H1 (cell line): ENCODE data around the gene TBCA. TPM values are rescaled to one million over a fixed set of nuclear protein-coding genes. Genes with fewer than 3 reads are reported as not detected.

Source experiments
- CTCF ChIA-PET: fragments of 300-600 bp; sonication (Branson Sonifier 250); formaldehyde crosslinking; loops from one replicate; lab custom pipeline; 2021; ENCODE audit not compliant: partially characterized antibody; lab: Charles Lee
- POLR2A ChIA-PET: fragments of 300-600 bp; sonication (Branson Sonifier 250); formaldehyde crosslinking; loops from one replicate; lab custom pipeline; 2021; ENCODE audit warnings: inconsistent platforms; ENCODE audit not compliant: partially characterized antibody; lab: Charles Lee
- DNase-seq, 2 experiments: peaks; one replicate each; pipeline versions ENCODE4 v3.0.0 to v3.0.0-alpha.2; 2010 to 2022; ENCODE audit warnings: low spot score in 2 of 2, low read depth in 1 of 2, mixed read lengths in 1 of 2
- FAIRE-seq: peaks from 2 replicates; lab custom pipeline; 2011; peaks lifted over from hg19 to GRCh38; lab: Jason Lieb, UNC
- H2AFZ ChIP-seq: 2 replicates; pipeline ENCODE4 v1.8.1; 2012; ENCODE audit warnings: low read length, inconsistent platforms
- H2AK5ac ChIP-seq: 2 replicates; pipeline ENCODE4 v1.6.1; 2013; ENCODE audit warnings: low read depth, low read length
- H2BK120ac ChIP-seq: replicated peaks from 2 replicates; pipeline ENCODE3; 2013; ENCODE audit warnings: low read depth, low read length, inconsistent platforms
- H2BK12ac ChIP-seq: 2 replicates; pipeline ENCODE4 v1.6.1; 2013; ENCODE audit warnings: low read depth, low read length
- H2BK15ac ChIP-seq: 2 replicates; pipeline ENCODE4 v1.6.1; 2013; ENCODE audit warnings: low read length
- H2BK20ac ChIP-seq: 2 replicates; pipeline ENCODE4 v1.6.1; 2013; ENCODE audit warnings: low read length
- H2BK5ac ChIP-seq: 2 replicates; pipeline ENCODE4 v1.6.1; 2013; ENCODE audit warnings: low read depth, low read length
- H3K14ac ChIP-seq: 2 replicates; pipeline ENCODE4 v1.6.1; 2013; ENCODE audit warnings: inconsistent platforms; ENCODE audit not compliant: insufficient read length
- H3K18ac ChIP-seq: 2 replicates; pipeline ENCODE4 v1.6.1; 2013; ENCODE audit warnings: low read length; ENCODE audit errors: extremely low read depth
- H3K23ac ChIP-seq: 2 replicates; pipeline ENCODE4 v1.6.1; 2013; ENCODE audit warnings: inconsistent platforms; ENCODE audit not compliant: insufficient read length
- H3K23me2 ChIP-seq: 2 replicates; pipeline ENCODE4 v1.6.1; 2013; ENCODE audit warnings: low read depth, low read length
- H3K27ac ChIP-seq: 2 replicates; pipeline ENCODE4 v1.6.1; 2011; ENCODE audit warnings: low read depth, low read length, inconsistent platforms
- H3K27me3 ChIP-seq, 4 experiments: replicated peaks in 1 of 4; 1 replicate in 1 of 4; 2 replicates in 3 of 4; pipeline versions ENCODE4 v1.6.1 to v1.8.1; 2011 to 2013; ENCODE audit warnings: low read length in 3 of 4, mild to moderate bottlenecking in 3 of 4, inconsistent platforms in 2 of 4, mixed read lengths in 2 of 4, moderate library complexity in 1 of 4; ENCODE audit not compliant: control insufficient read depth in 3 of 4, insufficient read depth in 3 of 4; ENCODE audit errors: extremely low read depth in 1 of 4
- H3K36me3 ChIP-seq, 4 experiments: 2 replicates each; pipeline versions ENCODE4 v1.6.1 to v1.8.1; 2011 to 2013; ENCODE audit warnings: mild to moderate bottlenecking in 4 of 4, low read length in 3 of 4, moderate library complexity in 2 of 4, control low read depth in 1 of 4, inconsistent platforms in 1 of 4; ENCODE audit not compliant: insufficient read depth in 4 of 4, control insufficient read depth in 2 of 4
- H3K4ac ChIP-seq: replicated peaks from 2 replicates; pipeline ENCODE3; 2013; ENCODE audit warnings: low read length, low read depth, mixed read lengths, inconsistent platforms; ENCODE audit not compliant: insufficient read length
- H3K4me1 ChIP-seq, 4 experiments: replicated peaks in 1 of 4; 1 replicate in 1 of 4; 2 replicates in 3 of 4; pipeline versions ENCODE4 v1.6.1 to v1.8.1; 2011 to 2013; ENCODE audit warnings: low read length in 3 of 4, inconsistent platforms in 2 of 4, mixed read lengths in 1 of 4; ENCODE audit not compliant: insufficient read depth in 4 of 4, control insufficient read depth in 3 of 4
- H3K4me2 ChIP-seq, 2 experiments: 2 replicates each; pipeline versions ENCODE4 v1.6.1 to v1.8.1; 2011 to 2013; ENCODE audit warnings: low read depth in 2 of 2, low read length in 2 of 2, control low read depth in 1 of 2, inconsistent platforms in 1 of 2, mild to moderate bottlenecking in 1 of 2; ENCODE audit not compliant: insufficient read depth in 1 of 2
- H3K4me3 ChIP-seq, 4 experiments: fragments of 200-600, 300-600 bp in 1 of 4; sonication (generic), shearing (Covaris generic), sonication (Bioruptor Twin) in 1 of 4; 2 replicates each; pipeline versions ENCODE4 v1.5.1 to v1.8.1; 2011 to 2016; ENCODE audit warnings: low read length in 4 of 4, low read depth in 3 of 4, control low read depth in 2 of 4, inconsistent platforms in 2 of 4, mild to moderate bottlenecking in 2 of 4, mixed read lengths in 1 of 4, moderate library complexity in 1 of 4; ENCODE audit not compliant: insufficient read depth in 2 of 4; ENCODE audit errors: extremely low read depth in 1 of 4
- H3K56ac ChIP-seq: replicated peaks from 2 replicates; pipeline ENCODE3; 2013; ENCODE audit warnings: low read depth, mild to moderate bottlenecking, mixed read lengths, low read length, inconsistent platforms; ENCODE audit not compliant: insufficient read length
- H3K79me1 ChIP-seq: 2 replicates; pipeline ENCODE4 v1.6.1; 2013; ENCODE audit warnings: low read depth, low read length, control low read depth
- H3K79me2 ChIP-seq, 2 experiments: 2 replicates each; pipeline versions ENCODE4 v1.6.1 to v1.8.1; 2012 to 2013; ENCODE audit warnings: low read length in 2 of 2, mild to moderate bottlenecking in 2 of 2, inconsistent platforms in 1 of 2; ENCODE audit not compliant: insufficient read depth in 2 of 2, control insufficient read depth in 1 of 2
- H3K9ac ChIP-seq, 4 experiments: replicated peaks in 1 of 4; 1 replicate in 1 of 4; 2 replicates in 3 of 4; pipeline versions ENCODE4 v1.6.1 to v1.8.1; 2011 to 2013; ENCODE audit warnings: low read depth in 3 of 4, low read length in 3 of 4, control low read depth in 2 of 4, mild to moderate bottlenecking in 2 of 4, moderate library complexity in 2 of 4, inconsistent platforms in 1 of 4; ENCODE audit errors: extremely low read depth in 1 of 4
- H3K9me3 ChIP-seq, 2 experiments: 2 replicates each; pipeline versions ENCODE4 v1.6.1 to v1.8.1; 2012 to 2013; ENCODE audit warnings: mild to moderate bottlenecking in 2 of 2, moderate library complexity in 2 of 2, control low read depth in 1 of 2, inconsistent platforms in 1 of 2, low read depth in 1 of 2, low read length in 1 of 2, mixed read lengths in 1 of 2; ENCODE audit not compliant: insufficient read depth in 2 of 2
- H4K20me1 ChIP-seq, 2 experiments: replicated peaks in 1 of 2; 2 replicates each; pipeline versions ENCODE3 to v1.8.1; 2011 to 2013; ENCODE audit warnings: inconsistent platforms in 2 of 2, low read length in 2 of 2, mild to moderate bottlenecking in 1 of 2; ENCODE audit not compliant: insufficient read depth in 2 of 2, control insufficient read depth in 1 of 2
- H4K5ac ChIP-seq: 2 replicates; pipeline ENCODE4 v1.6.1; 2013; ENCODE audit warnings: low read length, low read depth, mixed read lengths, inconsistent platforms; ENCODE audit not compliant: insufficient read length
- H4K8ac ChIP-seq: 2 replicates; pipeline ENCODE4 v1.8.0; 2013; ENCODE audit warnings: mild to moderate bottlenecking, moderate library complexity, low read length, inconsistent platforms; ENCODE audit not compliant: insufficient read depth; ENCODE audit errors: extremely low read depth
- H4K91ac ChIP-seq: replicated peaks from 2 replicates; pipeline ENCODE3; 2013; ENCODE audit warnings: low read length, mixed read lengths, inconsistent platforms; ENCODE audit not compliant: insufficient read length
- ATF2 ChIP-seq: IDR thresholded peaks from 2 replicates; pipeline ENCODE4 v1.6.1; 2012; ENCODE audit warnings: low read length, inconsistent platforms
- EZH2 ChIP-seq: fragments of 200-600 bp; sonication (generic); IDR thresholded peaks from 2 replicates; pipeline ENCODE4 v1.7.1; 2012; ENCODE audit warnings: low read depth, mild to moderate bottlenecking, moderate library complexity, low read length, inconsistent platforms; ENCODE audit not compliant: severe bottlenecking
- GABPA ChIP-seq: IDR thresholded peaks from 2 replicates; pipeline ENCODE4 v1.6.1; 2011; ENCODE audit warnings: mild to moderate bottlenecking, low read length, moderate library complexity, borderline replicate concordance; ENCODE audit not compliant: insufficient read depth
- SP2 ChIP-seq: IDR thresholded peaks from 2 replicates; pipeline ENCODE4 v1.6.1; 2012; ENCODE audit warnings: mild to moderate bottlenecking, low read length, inconsistent platforms
- WGBS, 2 experiments: shearing (Covaris generic) in 1 of 2; methylation state at CpG; one replicate each; pipeline versions ENCODE4 v1.1.6 to v1.1.7; 2013 to 2015; ENCODE audit warnings: low lambda C conversion rate in 2 of 2, mixed read lengths in 2 of 2, inconsistent platforms in 1 of 2, low coverage in 1 of 2, missing lambda C conversion rate in 1 of 2; ENCODE audit not compliant: insufficient replicate concordance in 2 of 2, insufficient coverage in 1 of 2, insufficient read length in 1 of 2; ENCODE audit errors: extremely low coverage in 1 of 2, missing lambda C conversion rate in 1 of 2; 5-methylcytosine and 5-hydroxymethylcytosine counted together
- polyA plus RNA-seq, 7 experiments: library from polyadenylated mRNA; depleted of rRNA in 3 of 7; stranded (reverse) in 5 of 7; unstranded in 2 of 7; fragments of >200 nt in 5 of 7; fragments of 200-250 nt in 2 of 7; gene quantifications; 1 replicate in 5 of 7; 2 replicates in 1 of 7; 4 replicates in 1 of 7; pipeline versions ENCODE4 v1.2.1 to v1.2.3, GENCODE V29; 2011 to 2013; ENCODE audit warnings: missing spikeins in 2 of 7, mixed read lengths in 2 of 7
- total RNA-seq: library from RNA; stranded (reverse); fragmentation: NEBNext Ultra II Directional; extraction: Animal tissue kit (Norgen Biotek cat#: 25700); gene quantifications from 2 replicates; pipeline ENCODE4 v1.2.1, GENCODE V29; 2021

TBCA gene
- total and polyA plus RNA-seq, 2 of the 8 experiments (the other 6 are each of a cell fraction or from before 2014, with no cell fraction given), result 55.7 to 320 TPM

DNA sequence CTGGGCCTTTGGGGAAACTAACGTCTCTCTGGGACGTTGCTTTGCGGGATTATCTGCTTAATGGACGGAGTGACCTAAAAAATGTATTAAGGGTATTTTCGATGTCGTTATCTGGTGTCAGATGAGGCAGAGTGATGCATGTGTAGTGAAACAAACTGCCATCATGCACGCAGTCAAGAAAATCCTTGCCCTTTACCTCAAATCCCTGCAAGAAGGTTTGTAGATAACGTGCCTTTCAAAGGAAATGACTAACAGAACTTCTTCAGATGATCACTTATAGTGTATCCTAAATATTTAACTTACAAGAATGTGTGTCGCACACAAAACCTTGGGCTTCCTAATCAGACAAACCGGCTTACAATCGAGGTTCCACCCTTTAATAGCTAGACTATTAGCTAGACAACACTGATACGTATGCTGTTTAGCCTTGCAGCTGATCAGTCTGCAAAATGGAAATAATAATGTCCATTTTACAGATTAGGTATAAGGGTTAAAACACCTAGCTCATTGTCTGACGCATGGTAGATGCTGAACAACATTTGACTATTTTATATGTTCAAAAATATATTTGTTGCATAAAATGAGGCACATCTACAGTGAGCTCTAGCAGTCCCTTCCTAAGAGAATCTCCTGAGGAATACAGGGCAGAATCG is 541 bp upstream of the TBCA start:
- peaks cover 0 to 18% (median 7%) of the 10 kb centered on the region in 4 experiments; a peak in 4 of 7 replicates for H3K4me1 ChIP-seq
- H3K14ac ChIP-seq, result no peak overlapping the region
- H3K23ac ChIP-seq, result no peak overlapping the region
- no peak overlapping the region for H2BK12ac ChIP-seq
- H3K4ac ChIP-seq, result peak overlapping the region; percentile 36
- WGBS, 2 experiments, result 38% methylated on average over 14 of the region's 14 CpGs; no CpG with 5 or more reads in 1 of the 2 experiments
- peaks cover 8 to 12% of the 10 kb centered on the region in 2 experiments for H4K20me1 ChIP-seq
- FAIRE-seq (no peak), DNase-seq (no peak)
- H2AFZ ChIP-seq, result peak overlapping the region; percentile 98
- no peak overlapping the region for H2BK20ac ChIP-seq
- H2BK15ac ChIP-seq, result no peak overlapping the region
- no peak overlapping the region for H3K18ac ChIP-seq
- CTCF ChIA-PET, result no interaction called here
- peak overlapping the region; percentile 18 for H4K5ac ChIP-seq
- peak overlapping the region in 1 of 4 experiments; percentile 87; a peak in 1 of 7 replicates for H3K9ac ChIP-seq
- no peak overlapping the region for H3K27ac ChIP-seq
- peak overlapping the region; percentile 9 for H2BK120ac ChIP-seq
- TF ChIP-seq EZH2, result peak; percentile 3
- TF ChIP-seq SP2, result no peak
- TF ChIP-seq ATF2, result peak; percentile 25; the same call in 1 of the 2 replicates
- TF ChIP-seq GABPA, result no peak
- H3K79me1 ChIP-seq, result no peaks in the 10 kb centered on the region
- peak overlapping the region; percentile 72 to 86 (median 80); a peak in 5 of 8 replicates for H3K4me3 ChIP-seq
- H3K79me2 ChIP-seq, result peaks cover 6 to 40% of the 10 kb centered on the region in 2 experiments
- H2BK5ac ChIP-seq, result no peak overlapping the region
- peak overlapping the region; percentile 76 to 92 for H3K4me2 ChIP-seq
- H2AK5ac ChIP-seq, result no peak overlapping the region
- POLR2A ChIA-PET, result interaction anchor here (1.0 to 1.2 kb wide), 2 partner anchors 25 to 29 kb away, joined by 3 to 4 read pairs; no protein-coding TSS in a partner anchor
- no peak overlapping the region for H4K91ac ChIP-seq
- H3K27me3 ChIP-seq, result no peaks in the 10 kb centered on the region
- no peak overlapping the region; the same call in 1 of the 2 replicates for H4K8ac ChIP-seq
- H3K36me3 ChIP-seq, result no peaks in the 10 kb centered on the region; a peak in 1 of 8 replicates
- no peaks in the 10 kb centered on the region; the same call in 1 of the 2 replicates for H3K23me2 ChIP-seq
- no peaks in the 10 kb centered on the region for H3K9me3 ChIP-seq
- H3K56ac ChIP-seq, result no peak overlapping the region
